UCSD-AML1 (cell line): Measurements from ENCODE around the gene PHF21A.
"Not testable (repeated sequence)": the region's sequence is repeated elsewhere in the genome, so short reads cannot be mapped to it uniquely, and the experiment has no call there.

Experiments used
- DNase-seq: peaks from one replicate; lab custom pipeline; 2025; ENCODE audit not compliant: unreplicated experiment; lab: John Stamatoyannopoulos, UW

The PHF21A gene

DNA sequence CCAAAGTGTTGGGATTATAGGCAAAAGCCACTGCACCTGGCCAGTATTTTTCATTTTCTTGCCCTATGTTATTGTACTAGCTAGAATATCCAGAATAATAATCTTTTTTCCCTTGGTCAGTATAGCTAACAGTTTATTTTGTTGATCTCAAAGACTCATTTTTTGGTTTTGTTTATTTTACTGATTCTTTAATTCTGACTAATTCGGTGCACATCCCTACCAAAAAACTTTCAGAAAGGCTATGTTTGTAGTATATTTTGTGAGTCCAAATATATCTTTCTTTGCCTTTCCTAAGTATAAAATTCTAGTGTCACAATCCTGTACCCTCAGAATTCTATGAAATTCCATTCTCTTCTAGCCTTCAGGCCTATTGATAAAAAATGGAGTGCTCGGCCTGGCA lies 84.3 kb downstream of the PHF21A start:
- no peak for DNase-seq

- DNase-seq: no peak
These were observed 85.2 kb downstream of the PHF21A start for GRCh38 chr11:46036009-46036408.

DNA sequence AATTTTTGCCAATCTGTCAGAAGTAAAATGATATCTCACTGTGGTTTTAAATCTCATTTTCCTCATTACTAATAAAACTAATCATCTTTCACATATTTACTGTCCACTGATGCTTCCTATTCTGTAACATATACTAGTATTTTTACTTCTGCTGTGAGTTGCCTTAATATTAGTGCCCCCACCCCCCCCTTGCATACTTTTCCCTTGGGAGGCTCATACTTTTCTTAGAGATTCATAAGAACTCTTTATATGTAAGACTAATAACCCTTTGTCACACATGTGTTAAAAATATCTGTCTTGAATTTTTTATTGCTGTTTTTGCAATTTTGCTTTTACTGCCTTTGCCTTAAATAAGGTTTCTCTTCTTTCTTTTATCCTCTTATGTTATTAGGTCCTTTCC lies 87.2 kb downstream of the PHF21A start:
- no peak for DNase-seq

DNA sequence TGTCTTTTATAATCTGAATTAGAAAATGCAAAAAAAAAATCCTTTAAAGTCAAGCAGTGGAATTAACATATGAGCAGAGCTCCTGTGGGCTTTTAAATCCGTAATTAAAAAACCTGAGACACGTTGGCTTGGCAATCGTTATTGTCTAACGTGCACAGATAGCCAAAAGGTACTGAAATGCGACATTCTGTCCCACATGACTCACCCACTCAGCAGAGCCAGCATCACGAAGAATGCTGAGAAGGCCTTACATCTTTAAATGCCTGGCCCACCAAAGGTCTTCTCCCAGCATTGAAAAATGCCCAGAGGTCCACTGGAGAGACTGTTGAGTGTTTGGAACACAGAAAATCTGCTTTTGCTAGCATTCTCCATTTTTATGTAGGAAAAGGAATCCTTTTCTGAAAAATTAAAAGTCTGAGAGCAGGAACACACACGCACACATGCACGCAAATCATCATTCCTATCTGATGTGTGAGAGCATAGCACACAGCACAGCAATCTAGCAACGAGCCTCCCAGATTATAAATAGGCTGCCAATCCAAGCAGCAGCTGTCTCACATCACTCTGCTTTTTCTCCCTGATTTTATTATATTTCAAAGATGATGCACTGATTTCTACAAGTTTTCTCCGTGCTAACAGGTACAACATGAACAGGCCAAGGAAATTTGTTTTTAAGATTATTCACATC lies 94.5 kb downstream of the PHF21A start:
- no peak for DNase-seq

DNA sequence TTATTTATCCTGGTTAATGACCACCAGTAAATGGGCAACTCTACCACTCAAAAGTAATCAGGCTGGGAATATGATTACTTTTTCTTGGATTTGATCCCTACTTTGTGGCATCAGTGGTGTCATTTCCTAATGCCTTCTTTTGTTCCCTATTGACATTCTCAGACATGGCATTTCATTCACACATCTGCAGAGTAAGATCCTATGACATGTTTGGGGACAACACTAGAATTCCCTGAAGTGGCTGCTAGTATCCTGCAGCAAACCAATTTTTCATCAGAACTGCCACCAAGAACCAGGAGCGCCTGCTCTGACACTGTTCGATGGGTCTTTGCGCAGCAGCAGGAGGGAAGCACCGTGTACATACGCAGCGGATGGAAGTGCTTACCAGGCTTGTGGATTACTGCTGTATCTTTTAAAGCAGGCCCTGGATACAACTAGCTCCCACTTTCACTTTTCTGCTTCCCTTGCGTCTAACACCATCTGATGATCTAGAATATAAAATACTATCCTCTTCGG lies 101.1 kb downstream of the PHF21A start:
- no peak for DNase-seq

DNA sequence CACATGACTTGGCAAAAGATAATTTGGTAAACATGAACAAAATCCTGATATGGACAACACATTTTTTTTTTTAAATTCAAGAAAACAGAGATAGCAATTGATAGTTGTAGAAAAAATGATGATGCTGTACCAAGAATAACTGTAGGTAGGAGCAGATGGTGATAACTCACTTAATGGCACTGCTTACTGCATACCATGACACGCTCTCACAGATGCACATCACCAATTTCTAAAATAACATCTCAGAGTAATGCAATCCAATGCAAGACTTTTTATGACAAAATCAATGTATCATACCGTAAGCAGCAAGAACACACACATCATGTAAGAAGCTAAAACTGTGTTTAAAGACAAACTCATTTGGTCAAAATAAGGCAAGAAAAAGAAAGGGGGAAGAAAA lies 102.6 kb downstream of the PHF21A start:
- no peak for DNase-seq

DNA sequence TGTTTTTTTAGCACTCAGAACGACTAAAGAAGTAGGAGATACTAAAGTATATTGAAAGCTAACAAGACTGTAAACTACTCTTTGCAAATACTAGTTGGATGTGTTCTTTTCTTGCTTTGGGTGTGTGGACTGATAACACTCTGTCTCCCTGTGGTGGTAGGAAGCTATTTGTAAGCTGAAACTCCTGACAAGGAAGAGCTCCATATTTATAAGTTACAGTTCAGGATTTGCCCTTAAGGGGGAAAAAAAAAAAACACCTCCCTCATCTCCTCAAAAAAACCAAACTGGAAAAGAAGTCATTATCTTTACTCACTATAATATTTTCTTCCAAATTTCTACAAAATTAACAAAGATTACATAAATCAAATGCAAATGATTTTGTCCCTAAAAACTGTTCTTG lies 103.9 kb downstream of the PHF21A start:
- DNase-seq: no peak

DNA sequence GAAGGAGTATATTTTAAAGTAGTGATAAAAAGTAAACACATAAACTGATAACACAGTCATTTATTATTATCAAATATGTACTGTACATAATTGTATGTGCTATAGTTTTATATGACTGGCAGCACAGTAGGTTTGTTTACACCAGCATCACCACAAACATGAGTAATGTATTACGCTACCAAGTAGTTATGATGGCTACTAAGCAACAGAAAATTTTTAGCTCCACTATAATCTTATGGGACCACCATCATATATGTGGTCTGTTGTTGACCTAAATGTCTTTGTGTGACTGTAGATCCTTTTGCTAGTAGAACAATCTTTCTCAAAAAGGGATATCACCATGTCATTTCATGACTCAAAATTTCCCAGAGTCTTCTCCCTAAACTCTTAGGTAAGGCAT lies 105.3 kb downstream of the PHF21A start:
- no peak for DNase-seq

GRCh38 chr11:46014168-46014567 lies 107.1 kb downstream of the PHF21A start:
- DNase-seq: not testable (repeated sequence)

DNA sequence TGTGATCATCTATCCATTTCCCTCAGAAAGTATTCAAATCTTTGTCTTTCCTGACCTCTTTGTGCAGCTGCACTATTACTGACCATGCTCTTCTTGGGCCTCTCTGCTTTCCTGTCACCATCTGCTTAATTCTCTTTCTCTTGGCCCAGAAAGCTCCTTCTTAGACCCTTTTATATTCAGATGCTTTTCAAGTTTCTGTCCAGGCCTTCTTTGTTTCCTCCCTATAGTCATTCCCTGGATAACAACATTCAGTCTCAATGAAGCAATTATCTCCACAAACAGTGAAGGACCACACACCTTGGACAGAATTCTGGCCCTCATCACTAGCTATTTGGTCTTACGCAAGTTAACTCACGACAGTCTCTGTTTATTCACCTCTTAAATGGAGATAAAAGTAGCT lies 109.1 kb downstream of the PHF21A start:
- no peak for DNase-seq

- DNase-seq: no peak
These were observed 111.2 kb downstream of the PHF21A start for GRCh38 chr11:46010100-46010499.

- DNase-seq: no peak
These were observed 111.6 kb downstream of the PHF21A start for GRCh38 chr11:46009647-46010046.

DNA sequence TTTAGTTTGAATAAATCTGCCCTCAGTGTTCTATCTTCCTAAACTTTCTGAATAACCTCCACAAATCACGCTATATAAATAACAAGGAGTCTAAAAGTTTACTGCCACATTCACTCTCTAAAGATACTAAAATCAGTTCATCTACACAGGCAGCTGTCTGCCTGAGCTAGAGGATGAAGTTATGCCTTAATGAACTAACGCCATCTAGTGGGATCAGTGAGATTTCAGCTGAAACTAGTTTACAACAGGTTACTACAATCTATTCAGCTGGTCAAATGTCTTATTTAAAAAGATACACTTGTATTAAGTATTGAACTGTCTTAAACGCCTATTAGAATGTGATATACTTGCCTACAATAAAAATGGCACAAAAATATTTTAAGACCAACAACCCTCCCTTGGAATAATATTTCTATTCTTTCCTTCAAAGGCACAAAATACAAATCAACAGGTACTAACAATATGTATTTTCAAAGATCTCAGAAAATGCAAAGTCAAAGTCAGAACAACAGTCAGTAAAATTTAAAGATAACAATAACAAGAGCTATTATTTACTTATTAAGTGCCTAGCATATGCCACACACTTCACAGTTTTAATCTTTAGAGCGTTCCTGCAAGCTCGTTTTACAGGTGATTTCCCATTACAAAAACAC lies 114.7 kb downstream of the PHF21A start:
- no peak for DNase-seq

GRCh38 chr11:46003572-46003971 lies 117.7 kb downstream of the PHF21A start:
- DNase-seq: no peak

DNA sequence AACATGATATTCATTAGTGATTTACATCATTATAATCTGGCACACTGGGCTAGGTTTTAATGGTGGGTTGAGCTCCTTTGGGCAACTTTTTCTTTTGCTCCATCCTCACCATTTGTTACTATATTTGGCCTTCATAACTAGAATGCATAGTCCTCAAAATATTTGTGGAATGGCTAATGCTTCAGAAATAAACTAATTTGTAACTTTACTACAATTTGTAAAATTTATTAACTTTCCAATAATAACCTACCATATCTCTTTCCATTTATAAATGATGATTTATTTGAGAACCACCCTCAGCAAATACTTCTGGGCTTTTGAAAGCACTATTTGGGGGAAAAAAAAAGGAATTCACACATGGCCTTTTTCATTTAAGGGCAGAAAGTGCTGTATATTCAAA lies 119.1 kb downstream of the PHF21A start:
- DNase-seq: no peak

- DNase-seq: no peak
These were observed 119.8 kb downstream of the PHF21A start for GRCh38 chr11:46001448-46001914.

- DNase-seq: no peak
These were observed 123.7 kb downstream of the PHF21A start for GRCh38 chr11:45997599-45997998.

DNA sequence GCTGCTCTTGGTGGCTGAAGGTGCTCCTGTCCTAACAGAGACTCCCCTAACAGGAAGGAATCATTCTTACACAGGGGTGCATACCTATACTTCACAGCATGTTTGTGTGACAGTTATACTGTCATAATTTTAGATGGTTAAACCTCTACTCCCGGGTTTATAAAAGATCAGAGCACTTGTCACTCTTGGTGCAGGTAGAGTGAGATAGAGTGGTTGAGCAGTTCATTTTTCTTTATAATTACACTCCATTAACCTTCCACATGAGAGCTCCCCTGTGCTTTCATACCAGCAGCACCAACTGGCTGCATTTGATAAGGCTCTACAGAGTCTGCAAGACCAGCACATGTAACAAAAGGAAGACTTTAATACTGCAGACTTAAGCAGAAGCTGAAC lies 125.9 kb downstream of the PHF21A start:
- no peak for DNase-seq

GRCh38 chr11:45994371-45995341 lies 126.6 kb downstream of the PHF21A start:
- DNase-seq: no peak

GRCh38 chr11:45993531-45994001 lies 127.7 kb downstream of the PHF21A start:
- no peak for DNase-seq

- no peak for DNase-seq
These were observed 132.3 kb downstream of the PHF21A start for GRCh38 chr11:45988921-45989320.
